GM12878 (cell line): ENCODE measurements around the gene LSM7.

Source experiments
- BCL3 ChIP-seq: IDR thresholded peaks from 2 replicates; pipeline ENCODE4 v1.6.1; 2011; ENCODE audit warnings: borderline replicate concordance, low read depth, mild to moderate bottlenecking, moderate library complexity, low read length; ENCODE audit not compliant: insufficient read depth, poor library complexity, severe bottlenecking
- EP300 ChIP-seq, 2 experiments: fragments of 150-350 bp in 1 of 2; IDR thresholded peaks; 2 replicates each; pipeline ENCODE4 v1.6.1; 2011 to 2012; ENCODE audit warnings: low read depth in 2 of 2, low read length in 2 of 2, borderline replicate concordance in 1 of 2, improper control_type of control experiment in 1 of 2, inconsistent platforms in 1 of 2; ENCODE audit not compliant: control insufficient read depth in 1 of 2
- EZH2 ChIP-seq: IDR thresholded peaks from 2 replicates; pipeline ENCODE4 v1.6.1; 2012; ENCODE audit warnings: low read depth, mild to moderate bottlenecking, control low read depth, inconsistent platforms, low read length, borderline replicate concordance; ENCODE audit not compliant: control insufficient read depth
- NFYB ChIP-seq: IDR thresholded peaks from 2 replicates; pipeline ENCODE4 v1.6.1; 2011; ENCODE audit warnings: low read depth, mild to moderate bottlenecking, low read length, improper control_type of control experiment, moderate library complexity; ENCODE audit not compliant: insufficient read depth
- NR2C2 ChIP-seq: IDR thresholded peaks from 2 replicates; pipeline ENCODE4 v1.6.1; 2011; ENCODE audit warnings: borderline replicate concordance, low read depth; ENCODE audit not compliant: control insufficient read depth, insufficient read length
- PML ChIP-seq: IDR thresholded peaks from 2 replicates; pipeline ENCODE4 v1.6.1; 2012; ENCODE audit warnings: low read length, inconsistent platforms
- RAD21 ChIP-seq: IDR thresholded peaks from 2 replicates; pipeline ENCODE4 v1.6.1; 2011; ENCODE audit warnings: mild to moderate bottlenecking, low read depth, low read length, moderate library complexity; ENCODE audit not compliant: insufficient read depth
- SIX5 ChIP-seq: IDR thresholded peaks from 2 replicates; pipeline ENCODE4 v1.6.1; 2011; ENCODE audit warnings: mild to moderate bottlenecking, low read depth, low read length, moderate library complexity; ENCODE audit not compliant: severe bottlenecking
- SMC3 ChIP-seq: IDR thresholded peaks from 2 replicates; pipeline ENCODE4 v1.6.1; 2011; ENCODE audit warnings: low read length, improper control_type of control experiment, borderline replicate concordance
- TBL1XR1 ChIP-seq: IDR thresholded peaks from 2 replicates; pipeline ENCODE4 v1.6.1; 2012; ENCODE audit warnings: low read depth, low read length, improper control_type of control experiment
- YY1 ChIP-seq: IDR thresholded peaks from 2 replicates; pipeline ENCODE4 v1.6.1; 2011; ENCODE audit warnings: low read depth, mild to moderate bottlenecking, low read length
- ZBTB33 ChIP-seq: fragments of 450-650 bp; IDR thresholded peaks from 2 replicates; pipeline ENCODE4 v1.6.1; 2017; ENCODE audit warnings: mild to moderate bottlenecking

GRCh38 chr19:2374808-2375207 lies 46.4 kb upstream of the LSM7 start:
- no peak for TF ChIP-seq BCL3
- no peak for TF ChIP-seq RAD21
- no peak for TF ChIP-seq NFYB
- no peak for TF ChIP-seq SMC3
- no peak for TF ChIP-seq PML
- no peak for TF ChIP-seq NR2C2
- TF ChIP-seq TBL1XR1: no peak
- TF ChIP-seq YY1: no peak
- TF ChIP-seq ZBTB33: no peak
- TF ChIP-seq EZH2: no peak
- no peak for TF ChIP-seq SIX5
- TF ChIP-seq EP300 (IDR thresholded peaks at IDR 0.05; ENCODE audit: borderline replicate concordance in 1 of 2, control insufficient read depth in 1 of 2, low read depth in 2 of 2, low read length in 2 of 2): no peak
